ENCODE measurements around the gene OR6C65.

DNA sequence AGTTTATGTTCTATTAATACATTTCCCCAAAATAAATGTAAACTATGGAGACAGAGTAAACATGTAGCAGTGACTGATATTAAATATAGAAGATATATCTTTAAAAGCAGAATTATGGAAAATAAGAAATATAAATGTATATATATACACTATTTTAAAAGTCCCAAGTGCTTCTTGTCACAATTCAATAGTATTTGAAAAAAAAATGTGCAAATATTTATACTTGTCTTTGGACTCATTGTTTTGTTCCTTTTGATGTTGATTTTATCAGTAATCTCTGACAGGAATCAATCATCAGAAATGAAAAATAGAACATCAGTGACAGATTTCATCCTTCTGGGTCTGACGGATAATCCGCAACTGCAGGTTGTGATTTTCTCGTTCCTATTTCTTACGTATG, 25.6 kb downstream of the OR6C65 start, which contains the start of gene OR6C76:
- TF ChIP-seq, protein P1, sequence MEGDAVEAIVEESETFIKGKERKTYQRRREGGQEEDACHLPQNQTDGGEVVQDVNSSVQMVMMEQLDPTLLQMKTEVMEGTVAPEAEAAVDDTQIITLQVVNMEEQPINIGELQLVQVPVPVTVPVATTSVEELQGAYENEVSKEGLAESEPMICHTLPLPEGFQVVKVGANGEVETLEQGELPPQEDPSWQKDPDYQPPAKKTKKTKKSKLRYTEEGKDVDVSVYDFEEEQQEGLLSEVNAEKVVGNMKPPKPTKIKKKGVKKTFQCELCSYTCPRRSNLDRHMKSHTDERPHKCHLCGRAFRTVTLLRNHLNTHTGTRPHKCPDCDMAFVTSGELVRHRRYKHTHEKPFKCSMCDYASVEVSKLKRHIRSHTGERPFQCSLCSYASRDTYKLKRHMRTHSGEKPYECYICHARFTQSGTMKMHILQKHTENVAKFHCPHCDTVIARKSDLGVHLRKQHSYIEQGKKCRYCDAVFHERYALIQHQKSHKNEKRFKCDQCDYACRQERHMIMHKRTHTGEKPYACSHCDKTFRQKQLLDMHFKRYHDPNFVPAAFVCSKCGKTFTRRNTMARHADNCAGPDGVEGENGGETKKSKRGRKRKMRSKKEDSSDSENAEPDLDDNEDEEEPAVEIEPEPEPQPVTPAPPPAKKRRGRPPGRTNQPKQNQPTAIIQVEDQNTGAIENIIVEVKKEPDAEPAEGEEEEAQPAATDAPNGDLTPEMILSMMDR (IDR thresholded peaks at IDR 0.05) = no peak
- no peak for TF ChIP-seq ZFX (IDR thresholded peaks at IDR 0.05; ENCODE audit: borderline replicate concordance)

Data from 22Rv1 (cell line).